ENCODE data around the gene SSR3. TPM values are rescaled to one million over a fixed set of nuclear protein-coding genes. Genes with fewer than 3 reads are reported as not detected.

Gene SSR3
- total RNA-seq, 2 experiments from 2014 or later, result 63.3 to 158 TPM

DNA sequence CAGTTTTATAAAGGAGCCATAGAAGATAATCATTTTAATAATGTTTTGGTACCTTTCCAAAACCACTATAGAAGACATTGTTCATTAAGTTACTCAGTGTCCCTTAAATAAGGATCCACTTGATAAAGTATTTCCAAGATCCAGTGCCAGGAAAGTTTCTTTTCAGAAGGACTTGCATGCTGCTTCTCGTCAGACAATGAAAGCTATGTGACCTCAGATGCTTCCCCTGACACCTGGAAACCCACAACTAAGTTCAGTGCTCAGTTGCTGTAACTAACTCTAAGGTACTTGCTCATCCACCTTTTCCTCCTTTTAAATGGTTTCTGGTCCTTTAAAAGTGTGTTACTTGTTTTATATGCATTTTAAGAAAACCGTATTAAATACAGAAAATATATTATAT lies 7.3 kb downstream of the SSR3 start:
- Histone ChIP-seq H3K4me2 (ENCODE audit: low read length) (no peak overlapping the region), H3K4me1 (ENCODE audit: insufficient read depth, low read length, poor library complexity, severe bottlenecking) (no peaks in the 10 kb centered on the region), H3K4me3 (ENCODE audit: low read depth, low read length, poor library complexity, severe bottlenecking) (no peak overlapping the region), H3K9me3 (ENCODE audit: low read length) (no peaks in the 10 kb centered on the region), H3K27ac (ENCODE audit: low read depth, low read length, poor library complexity, severe bottlenecking) (no peak overlapping the region), H4K20me1 (ENCODE audit: insufficient read depth, low read length) (0 out of 2 replicates have a peak, but pooled peaks cover 4% of the 10 kb centered on the region), H3K36me3 (ENCODE audit: insufficient read depth, low read length) (peaks cover 100% of the 10 kb centered on the region), H2AFZ (ENCODE audit: low read length) (no peak overlapping the region), H3K9me2 (ENCODE audit: insufficient read depth, low read length) (no peaks in the 10 kb centered on the region), H3K79me2 (ENCODE audit: insufficient read depth, low read depth, low read length) (peaks cover 32% of the 10 kb centered on the region)
- intact Hi-C loops (cut with micrococcal nuclease; ENCODE audit: unreplicated experiment), result no loop called here
- TF ChIP-seq, protein P1, sequence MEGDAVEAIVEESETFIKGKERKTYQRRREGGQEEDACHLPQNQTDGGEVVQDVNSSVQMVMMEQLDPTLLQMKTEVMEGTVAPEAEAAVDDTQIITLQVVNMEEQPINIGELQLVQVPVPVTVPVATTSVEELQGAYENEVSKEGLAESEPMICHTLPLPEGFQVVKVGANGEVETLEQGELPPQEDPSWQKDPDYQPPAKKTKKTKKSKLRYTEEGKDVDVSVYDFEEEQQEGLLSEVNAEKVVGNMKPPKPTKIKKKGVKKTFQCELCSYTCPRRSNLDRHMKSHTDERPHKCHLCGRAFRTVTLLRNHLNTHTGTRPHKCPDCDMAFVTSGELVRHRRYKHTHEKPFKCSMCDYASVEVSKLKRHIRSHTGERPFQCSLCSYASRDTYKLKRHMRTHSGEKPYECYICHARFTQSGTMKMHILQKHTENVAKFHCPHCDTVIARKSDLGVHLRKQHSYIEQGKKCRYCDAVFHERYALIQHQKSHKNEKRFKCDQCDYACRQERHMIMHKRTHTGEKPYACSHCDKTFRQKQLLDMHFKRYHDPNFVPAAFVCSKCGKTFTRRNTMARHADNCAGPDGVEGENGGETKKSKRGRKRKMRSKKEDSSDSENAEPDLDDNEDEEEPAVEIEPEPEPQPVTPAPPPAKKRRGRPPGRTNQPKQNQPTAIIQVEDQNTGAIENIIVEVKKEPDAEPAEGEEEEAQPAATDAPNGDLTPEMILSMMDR (conservative IDR thresholded peaks at IDR 0.05; ENCODE audit: low read length), result no peak
- TF ChIP-seq EZH2phosphoT487 (IDR thresholded peaks at IDR 0.05; ENCODE audit: borderline replicate concordance, low read depth, low read length), result no peak
- no TSS peak for BruUV-seq (replicated peaks)
- POLR2A ChIA-PET, result interaction anchor here (0.6 to 1.8 kb wide), 3 partner anchors 8 to 541 kb away, joined by 3 to 4 read pairs (median 4); partner anchors contain the start of gene SSR3
- DNase-seq (ENCODE audit: low spot score), result no peak
- CTCF ChIA-PET (ENCODE audit: unreplicated experiment), result no interaction called here

DNA sequence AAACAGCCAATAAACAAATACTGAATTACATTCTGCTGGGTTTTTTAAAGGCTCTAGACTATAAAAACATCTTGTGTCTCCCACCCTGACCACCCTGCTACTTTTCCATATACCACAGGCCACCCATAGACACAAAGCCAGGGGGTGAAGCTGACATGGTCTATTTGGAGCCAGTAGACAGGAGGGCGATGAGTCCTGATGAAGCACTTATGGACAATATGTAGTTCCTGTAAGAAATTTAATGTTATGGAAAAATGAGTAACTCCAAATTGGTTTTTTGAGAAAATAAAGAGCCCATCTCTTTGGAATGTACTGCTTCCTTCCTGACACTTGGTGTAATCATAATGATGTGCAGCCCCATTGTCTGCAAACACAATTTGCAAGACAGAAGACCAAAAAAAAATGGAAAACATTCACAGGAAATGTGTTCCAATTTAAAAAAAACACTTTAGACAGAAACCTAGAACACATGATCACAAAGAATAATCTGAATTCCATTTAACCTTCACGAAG lies 11.8 kb downstream of the SSR3 start:
- no peak for DNase-seq (ENCODE audit: low spot score)
- no peak overlapping the region for H3K27ac ChIP-seq (ENCODE audit: low read depth, low read length, poor library complexity, severe bottlenecking)
- H3K79me2 ChIP-seq (ENCODE audit: insufficient read depth, low read depth, low read length), result no peaks in the 10 kb centered on the region
- peaks cover 11% of the 10 kb centered on the region; the same call in 1 of the 2 replicates for H4K20me1 ChIP-seq (ENCODE audit: insufficient read depth, low read length)
- H3K4me1 ChIP-seq (ENCODE audit: insufficient read depth, low read length, poor library complexity, severe bottlenecking), result no peaks in the 10 kb centered on the region
- no peak overlapping the region for H3K4me3 ChIP-seq (ENCODE audit: low read depth, low read length, poor library complexity, severe bottlenecking)
- intact Hi-C loops (cut with micrococcal nuclease; ENCODE audit: unreplicated experiment), result no loop called here
- no peak overlapping the region for H3K4me2 ChIP-seq (ENCODE audit: low read length)
- H3K9me2 ChIP-seq (ENCODE audit: insufficient read depth, low read length), result no peaks in the 10 kb centered on the region
- H3K9me3 ChIP-seq (ENCODE audit: low read length), result no peaks in the 10 kb centered on the region
- TF ChIP-seq EZH2phosphoT487 (IDR thresholded peaks at IDR 0.05; ENCODE audit: borderline replicate concordance, low read depth, low read length), result no peak
- TF ChIP-seq, protein P1 (conservative IDR thresholded peaks at IDR 0.05; ENCODE audit: low read length), result no peak
- no TSS peak for BruUV-seq (replicated peaks)
- H3K36me3 ChIP-seq (ENCODE audit: insufficient read depth, low read length), result peaks cover 93% of the 10 kb centered on the region
- ChIA-PET CTCF (ENCODE audit: unreplicated experiment) (no interaction called here), POLR2A (interaction anchor here (0.6 to 1.6 kb wide), 6 partner anchors 10 to 1473 kb away, joined by 3 to 14 read pairs (median 4); partner anchors contain the start of gene SSR3)
- no peak overlapping the region for H2AFZ ChIP-seq (ENCODE audit: low read length)

Data from OCI-LY7 (cell line).